Loucy (cell line): ENCODE measurements around the gene MACROD1.

Experiments used
- H2AFZ ChIP-seq: fragments of 200-600 bp; sonication (generic); 2 replicates; pipeline ENCODE4 v1.6.0; 2016; ENCODE audit warnings: antibody characterized with exemption, mild to moderate bottlenecking, low read length, moderate library complexity
- H3F3A ChIP-seq: fragments of 200-600 bp; 2 replicates; pipeline ENCODE4 v1.6.0; 2016; ENCODE audit warnings: antibody characterized with exemption, low read depth, mild to moderate bottlenecking
- H3K27me3 ChIP-seq: fragments of 200-600 bp; sonication (generic); 2 replicates; pipeline ENCODE4 v1.6.1; 2014; ENCODE audit warnings: low read length, mild to moderate bottlenecking; ENCODE audit not compliant: insufficient read depth, poor library complexity, severe bottlenecking
- H3K36me3 ChIP-seq: fragments of 200-600 bp; sonication (generic); 2 replicates; pipeline ENCODE4 v1.6.1; 2016; ENCODE audit warnings: low read length; ENCODE audit not compliant: insufficient read depth
- H3K4me1 ChIP-seq: fragments of 200-600 bp; sonication (generic); 2 replicates; pipeline ENCODE4 v1.5.1; 2014; ENCODE audit warnings: low read length, mild to moderate bottlenecking; ENCODE audit not compliant: insufficient read depth, poor library complexity, severe bottlenecking
- H3K4me2 ChIP-seq: fragments of 200-600 bp; sonication (generic); 2 replicates; pipeline ENCODE4 v1.6.0; 2014; ENCODE audit warnings: antibody characterized with exemption, low read length, low read depth, mild to moderate bottlenecking; ENCODE audit not compliant: poor library complexity, severe bottlenecking
- H3K4me3 ChIP-seq: fragments of 200-600 bp; sonication (generic); 2 replicates; pipeline ENCODE4 v1.5.1; 2014; ENCODE audit warnings: low read length, mild to moderate bottlenecking, mixed read lengths; ENCODE audit not compliant: poor library complexity, severe bottlenecking
- H3K79me2 ChIP-seq: fragments of 200-600 bp; sonication (generic); 2 replicates; pipeline ENCODE4 v1.6.1; 2014; ENCODE audit warnings: low read length; ENCODE audit not compliant: insufficient read depth
- H3K9ac ChIP-seq: fragments of 200-600 bp; sonication (generic); 2 replicates; pipeline ENCODE4 v1.6.0; 2014; ENCODE audit warnings: mild to moderate bottlenecking, low read depth, low read length, moderate library complexity; ENCODE audit not compliant: poor library complexity, severe bottlenecking
- H3K9me2 ChIP-seq: fragments of 200-600 bp; sonication (generic); replicated peaks from 2 replicates; pipeline ENCODE4 v1.6.1; 2016; ENCODE audit warnings: low read depth, low read length, mixed read lengths
- H3K9me3 ChIP-seq: fragments of 200-600 bp; sonication (generic); 2 replicates; pipeline ENCODE4 v1.6.1; 2014; ENCODE audit warnings: mild to moderate bottlenecking, antibody characterized with exemption, low read length, low read depth; ENCODE audit not compliant: insufficient read depth
- H4K20me1 ChIP-seq: fragments of 200-600 bp; sonication (generic); 2 replicates; pipeline ENCODE4 v1.6.0; 2014; ENCODE audit warnings: antibody characterized with exemption, low read length, mild to moderate bottlenecking; ENCODE audit not compliant: insufficient read depth, poor library complexity, severe bottlenecking
- CTCF ChIP-seq: fragments of 200-600 bp; sonication (generic); conservative IDR thresholded peaks from 2 replicates; pipeline ENCODE4 v1.5.1; 2014; ENCODE audit warnings: mild to moderate bottlenecking, antibody characterized with exemption, low read length
- EZH2phosphoT487 ChIP-seq: fragments of 200-600 bp; IDR thresholded peaks from 2 replicates; pipeline ENCODE4 v1.6.1; 2018; ENCODE audit warnings: antibody characterized with exemption, mild to moderate bottlenecking, moderate library complexity, borderline replicate concordance

The MACROD1 gene

GRCh38 chr11:64090806-64091516, 75.0 kb downstream of the MACROD1 start:
- Histone ChIP-seq H3K4me2 (peak overlapping the region; percentile 65), H3K9ac (peak overlapping the region; percentile 25), H3K36me3 (no peaks in the 10 kb centered on the region), H3K79me2 (no peaks in the 10 kb centered on the region), H3K9me2 (no peaks in the 10 kb centered on the region), H3K9me3 (no peaks in the 10 kb centered on the region), H3K4me3 (peak overlapping the region; percentile 24), H3K27me3 (no peaks in the 10 kb centered on the region), H3F3A (no peaks in the 10 kb centered on the region), H2AFZ (no peak overlapping the region), H4K20me1 (no peaks in the 10 kb centered on the region), H3K4me1 (peaks cover 25% of the 10 kb centered on the region)
- TF ChIP-seq CTCF (peak; percentile 47), EZH2phosphoT487 (no peak)

- Histone ChIP-seq H3K4me1 (peaks cover 25% of the 10 kb centered on the region), H3K4me2 (peak overlapping the region; percentile 65), H3K4me3 (peak overlapping the region; percentile 24), H3K27me3 (no peaks in the 10 kb centered on the region), H3F3A (no peaks in the 10 kb centered on the region), H3K36me3 (no peaks in the 10 kb centered on the region), H3K9me3 (no peaks in the 10 kb centered on the region), H4K20me1 (no peaks in the 10 kb centered on the region), H3K79me2 (no peaks in the 10 kb centered on the region), H3K9me2 (no peaks in the 10 kb centered on the region), H2AFZ (peak overlapping the region; percentile 36; the same call in 1 of the 2 replicates), H3K9ac (peak overlapping the region; percentile 56)
- TF ChIP-seq EZH2phosphoT487 = no peak
- no peak for TF ChIP-seq CTCF
These were observed 75.8 kb downstream of the MACROD1 start for GRCh38 chr11:64089915-64090805.

GRCh38 chr11:64089493-64089892, 76.4 kb downstream of the MACROD1 start:
- Histone ChIP-seq H2AFZ (no peak overlapping the region), H3K27me3 (no peaks in the 10 kb centered on the region), H3K4me2 (peak overlapping the region; percentile 65), H3K9ac (peak overlapping the region; percentile 56), H4K20me1 (no peaks in the 10 kb centered on the region), H3K9me3 (no peaks in the 10 kb centered on the region), H3F3A (no peaks in the 10 kb centered on the region), H3K36me3 (no peaks in the 10 kb centered on the region), H3K9me2 (no peaks in the 10 kb centered on the region), H3K4me1 (peaks cover 27% of the 10 kb centered on the region), H3K79me2 (no peaks in the 10 kb centered on the region), H3K4me3 (no peak overlapping the region)
- no peak for TF ChIP-seq EZH2phosphoT487
- no peak for TF ChIP-seq CTCF
